NCI-H128 (cell line): ENCODE data around the gene PIP4P1.
A peak's percentile ranks its signal among the peaks of the same experiment; 100 is the strongest.
"Not testable (repeated sequence)": the region's sequence is repeated elsewhere in the genome, so short reads cannot be mapped to it uniquely, and the experiment has no call there.

Source experiments
- DNase-seq: peaks from one replicate; lab custom pipeline; 2025; ENCODE audit not compliant: unreplicated experiment; lab: John Stamatoyannopoulos, UW

PIP4P1 gene

GRCh38 chr14:20477211-20477876, 16.1 kb upstream of the PIP4P1 start:
- no peak for DNase-seq

GRCh38 chr14:20476776-20477175, 15.5 kb upstream of the PIP4P1 start:
- DNase-seq = no peak

GRCh38 chr14:20472536-20473169, 11.4 kb upstream of the PIP4P1 start:
- no peak for DNase-seq

- no peak for DNase-seq
Observed at GRCh38 chr14:20470603-20470901, 9.3 kb upstream of the PIP4P1 start.

- no peak for DNase-seq
Observed at GRCh38 chr14:20469890-20470602, 8.8 kb upstream of the PIP4P1 start.

GRCh38 chr14:20469242-20469889, 8.1 kb upstream of the PIP4P1 start, which contains the start of gene PNP:
TSS of gene PNP (plus strand) at chr14:20469406. CDS start at chr14:20469525, 119 bp downstream.
- DNase-seq = peak; percentile 71

- DNase-seq = no peak
Observed at GRCh38 chr14:20468764-20469241, 7.6 kb upstream of the PIP4P1 start.

- DNase-seq = no peak
Observed at GRCh38 chr14:20460458-20461224, 593 bp downstream of the PIP4P1 start.

GRCh38 chr14:20458031-20458789, 3.0 kb downstream of the PIP4P1 start:
- no peak for DNase-seq

- DNase-seq = no peak
Observed at GRCh38 chr14:20456971-20457370, 4.3 kb downstream of the PIP4P1 start.

- DNase-seq = no peak
Observed at GRCh38 chr14:20455355-20456300, 5.6 kb downstream of the PIP4P1 start.

- DNase-seq = peak; percentile 98
Observed at GRCh38 chr14:20454516-20455354, 6.5 kb downstream of the PIP4P1 start, which contains the start of the genes APEX1 and OSGEP. TSS of gene APEX1 (plus strand) at chr14:20455226. CDS start at chr14:20455646, 420 bp downstream. TSS of gene OSGEP (minus strand) at chr14:20454812. CDS start at chr14:20454683, 129 bp downstream.

GRCh38 chr14:20452831-20453230, 8.4 kb downstream of the PIP4P1 start:
- DNase-seq = not testable (repeated sequence)

- no peak for DNase-seq
Observed at GRCh38 chr14:20446889-20447288, 14.3 kb downstream of the PIP4P1 start.

- DNase-seq = not testable (repeated sequence)
Observed at GRCh38 chr14:20443650-20444049, 17.6 kb downstream of the PIP4P1 start.

- no peak for DNase-seq
Observed at GRCh38 chr14:20441461-20441860, 19.8 kb downstream of the PIP4P1 start.

GRCh38 chr14:20440882-20441281, 20.4 kb downstream of the PIP4P1 start:
- DNase-seq = no peak

- no peak for DNase-seq
Observed at GRCh38 chr14:20440465-20440864, 20.8 kb downstream of the PIP4P1 start.
